K562 (cell line): ENCODE data around the gene MX1. TPM values are rescaled to one million over a fixed set of nuclear protein-coding genes. Genes with fewer than 3 reads are reported as not detected.

Experiments
- ATAC-seq: fragments of 200-7000 bp; cut with Tn5 transposase; 3 replicates; pipeline ENCODE4 v1.9.1; 2020; ENCODE audit warnings: moderate library complexity
- BruUV-seq: library from RNA; stranded (reverse); fragments of 400-500 nt; replicated peaks from 2 replicates; lab custom pipeline; 2021; lab: Mats Ljungman, UMichigan
- CTCF ChIA-PET: fragments of 300-600 bp; formaldehyde crosslinking; extraction: SDS; loops from one replicate; lab custom pipeline; 2021; ENCODE audit warnings: low intra/inter-chr PET ratio; lab: Yijun Ruan, JAX
- POLR2A ChIA-PET: fragments of 300-600, 350-650 bp; sonication (Branson Sonifier 250); formaldehyde crosslinking; extraction: SDS; loops from one replicate; lab custom pipeline; 2021; ENCODE audit warnings: antibody characterized with exemption, inconsistent platforms; lab: Yijun Ruan, JAX
- DNase-seq, 4 experiments: peaks; one replicate each; pipeline versions ENCODE4 v3.0.0 to v3.0.0-alpha.2; 2011 to 2018; ENCODE audit warnings: low spot score in 3 of 4, mixed read lengths in 3 of 4; ENCODE audit errors: extremely low read depth in 1 of 4
- FAIRE-seq: peaks from 2 replicates; lab custom pipeline; 2011; peaks lifted over from hg19 to GRCh38; lab: Jason Lieb, UNC
- H2AFZ ChIP-seq: 2 replicates; pipeline ENCODE4 v1.6.0; 2011; ENCODE audit warnings: low read depth, low read length, control low read depth, inconsistent platforms
- H3K27ac ChIP-seq: fragments of 200-600 bp; 3 replicates; pipeline ENCODE4 v1.8.0; 2011; ENCODE audit warnings: low read depth, mild to moderate bottlenecking, control low read depth, inconsistent platforms, low read length, moderate library complexity, mixed read lengths; ENCODE audit errors: extremely low read depth
- H3K27me3 ChIP-seq, 2 experiments: fragments of 300-600 bp in 1 of 2; 2 replicates in 1 of 2; 3 replicates in 1 of 2; pipeline versions ENCODE4 v1.6.0 to v1.8.0; 2011; ENCODE audit warnings: inconsistent platforms in 2 of 2, low read length in 2 of 2, mild to moderate bottlenecking in 1 of 2, mixed read lengths in 1 of 2, moderate library complexity in 1 of 2; ENCODE audit not compliant: control insufficient read depth in 2 of 2, insufficient read depth in 2 of 2
- H3K36me3 ChIP-seq: fragments of 300-600 bp; 3 replicates; pipeline ENCODE4 v1.8.0; 2011; ENCODE audit warnings: mild to moderate bottlenecking, low read length, inconsistent platforms; ENCODE audit not compliant: control insufficient read depth, insufficient read depth
- H3K4me1 ChIP-seq, 2 experiments: fragments of 200-600 bp in 1 of 2; replicated peaks in 1 of 2; 2 replicates in 1 of 2; 3 replicates in 1 of 2; pipeline versions ENCODE4 v1.5.1 to v1.8.0; 2011; ENCODE audit warnings: inconsistent platforms in 2 of 2, low read length in 2 of 2, mild to moderate bottlenecking in 1 of 2, mixed read lengths in 1 of 2, moderate library complexity in 1 of 2; ENCODE audit not compliant: control insufficient read depth in 2 of 2, insufficient read depth in 2 of 2
- H3K4me2 ChIP-seq: 2 replicates; pipeline ENCODE4 v1.6.1; 2011; ENCODE audit warnings: low read length, control low read depth, inconsistent platforms, mixed read lengths; ENCODE audit not compliant: insufficient read depth
- H3K4me3 ChIP-seq: fragments of 200-600 bp; sonication (generic), shearing (Covaris generic); 2 replicates; pipeline ENCODE4 v1.5.1; 2016; ENCODE audit warnings: control low read depth, inconsistent platforms
- H3K79me2 ChIP-seq: fragments of 200-600 bp; 3 replicates; pipeline ENCODE4 v1.8.0; 2011; ENCODE audit warnings: low read length, inconsistent platforms; ENCODE audit not compliant: control insufficient read depth, insufficient read depth
- H3K9ac ChIP-seq, 2 experiments: 2 replicates each; pipeline versions ENCODE4 v1.6.0 to v1.6.1; 2011; ENCODE audit warnings: low read depth in 2 of 2, low read length in 2 of 2, control low read depth in 1 of 2, inconsistent platforms in 1 of 2, mild to moderate bottlenecking in 1 of 2, mixed read lengths in 1 of 2; ENCODE audit not compliant: insufficient read depth in 1 of 2
- H3K9me1 ChIP-seq: one replicate; pipeline ENCODE4 v1.6.0; 2011; ENCODE audit warnings: inconsistent platforms, mild to moderate bottlenecking, low read length, moderate library complexity; ENCODE audit not compliant: control insufficient read depth, insufficient read depth
- H3K9me3 ChIP-seq: replicated peaks from 2 replicates; pipeline ENCODE4 v1.5.1; 2011; ENCODE audit warnings: low read depth, low read length, inconsistent platforms; ENCODE audit not compliant: control insufficient read depth, insufficient read depth
- H4K20me1 ChIP-seq: replicated peaks from 2 replicates; pipeline ENCODE4 v1.6.1; 2011; ENCODE audit warnings: low read length, inconsistent platforms, mixed read lengths; ENCODE audit not compliant: control insufficient read depth, insufficient read depth
- CCAR2 ChIP-seq: fragments of 200-400 bp; formaldehyde crosslinking; IDR thresholded peaks from 2 replicates; pipeline ENCODE4 v1.6.1; 2017; ENCODE audit warnings: mild to moderate bottlenecking, low read depth, low read length
- CEBPZ ChIP-seq: fragments of 150-350 bp; IDR thresholded peaks from 2 replicates; pipeline ENCODE4 v1.6.1; 2014; ENCODE audit warnings: low read depth, mild to moderate bottlenecking, low read length, borderline replicate concordance
- CTBP1 ChIP-seq: fragments of 450-650 bp; IDR thresholded peaks from 2 replicates; pipeline ENCODE4 v1.6.1; 2016; ENCODE audit warnings: borderline replicate concordance
- ETV5 ChIP-seq: sonication (generic); formaldehyde crosslinking; IDR thresholded peaks from 2 replicates; pipeline ENCODE4 v1.4.0; 2020; ENCODE audit warnings: low read depth, mild to moderate bottlenecking, missing genetic modification reagents
- FOXO4 ChIP-seq: fragments of 450-650 bp; formaldehyde crosslinking; IDR thresholded peaks from 2 replicates; pipeline ENCODE4 v1.4.0; 2020; ENCODE audit warnings: mild to moderate bottlenecking, moderate library complexity
- NFXL1 ChIP-seq: fragments of 450-650 bp; formaldehyde crosslinking; IDR thresholded peaks from 2 replicates; pipeline ENCODE4 v1.4.0; 2021; ENCODE audit warnings: mild to moderate bottlenecking
- NR4A1 ChIP-seq, 2 experiments: fragments of 250-450 bp in 1 of 2; fragments of 450-650 bp in 1 of 2; sonication (Bioruptor Pico) in 1 of 2; IDR thresholded peaks; 2 replicates each; pipeline versions ENCODE4 v1.4.0 to v1.6.1; 2016 to 2020; ENCODE audit warnings: mild to moderate bottlenecking in 2 of 2, missing compliant biosample characterization in 1 of 2, missing genetic modification characterization in 1 of 2, moderate library complexity in 1 of 2
- SMARCC2 ChIP-seq: fragments of 450-650 bp; IDR thresholded peaks from 2 replicates; pipeline ENCODE4 v1.6.1; 2017; ENCODE audit warnings: antibody characterized with exemption, moderate library complexity, mild to moderate bottlenecking, low read depth
- TBP ChIP-seq: optimal IDR thresholded peaks from 2 replicates; pipeline ENCODE3; 2011; ENCODE audit warnings: low read depth, low read length, improper control_type of control experiment
- ZBED1 ChIP-seq: IDR thresholded peaks from 2 replicates; pipeline ENCODE4 v1.6.1; 2014
- ZNF384 ChIP-seq: IDR thresholded peaks from 2 replicates; pipeline ENCODE4 v1.6.1; 2012; ENCODE audit warnings: low read depth, low read length, improper control_type of control experiment
- WGBS: fragments of 100-300 bp; shearing (Covaris generic); methylation state at CpG from one replicate; pipeline ENCODE4 v1.1.6; 2016; ENCODE audit warnings: low coverage, mixed read lengths; ENCODE audit not compliant: insufficient coverage; ENCODE audit errors: missing lambda C conversion rate; 5-methylcytosine and 5-hydroxymethylcytosine counted together
- in situ Hi-C: fragments of 300-500 bp; cut with MboI; formaldehyde crosslinking; loops from 4 replicates; pipeline ENCODE4 v1.15.0; 2018; ENCODE audit warnings: inconsistent platforms, mixed read lengths
- intact Hi-C: fragments of 100-400 bp; cut with micrococcal nuclease; formaldehyde crosslinking; loops from 2 replicates; pipeline ENCODE4 v1.14.2; 2022
- polyA plus RNA-seq, 8 experiments: library from polyadenylated mRNA; depleted of rRNA in 4 of 8; stranded (reverse) in 5 of 8; unstranded in 3 of 8; fragments of >200 nt; fragmentation: Nextera tagmentation in 2 of 8; fragmentation: Illumina TruSeq in 1 of 8; extraction: Ambion mirVana in 2 of 8; extraction: Trizol in 1 of 8; gene quantifications; 2 replicates each; pipeline versions ENCODE4 v1.2.1 to v1.2.3, GENCODE V29; 2011 to 2014; ENCODE audit warnings: inconsistent platforms in 1 of 8, missing spikeins in 1 of 8
- total RNA-seq, 7 experiments: library from RNA; depleted of rRNA in 6 of 7; stranded (reverse); fragments of >200 nt in 6 of 7; fragmentation: Illumina TruSeq in 2 of 7; extraction: Trizol in 2 of 7; gene quantifications; 2 replicates each; pipeline versions ENCODE4 v1.2.1 to v1.2.3, GENCODE V29; 2011 to 2021; ENCODE audit warnings: low replicate concordance in 1 of 7
- TF ChIP-seq, protein P1 (sequence below): fragments of 250-450 bp; sonication (Bioruptor Pico); IDR thresholded peaks from 2 replicates; pipeline ENCODE4 v1.8.0; 2022; ENCODE audit warnings: moderate library complexity, mild to moderate bottlenecking, inconsistent platforms
- TF ChIP-seq, protein P2 (sequence below): fragments of 250-450 bp; sonication (Bioruptor Pico); IDR thresholded peaks from 2 replicates; pipeline ENCODE4 v1.5.0; 2021; ENCODE audit warnings: mild to moderate bottlenecking, borderline replicate concordance

MX1 gene
- total and polyA plus RNA-seq, 9 of the 15 experiments (the other 6 are each of a cell fraction or from before 2014, with no cell fraction given): 0.07 to 0.51 (median 0.21) TPM; not detected in 5

- POLR2A ChIA-PET: interaction anchor here (0.8 kb wide), 1 partner anchor 11 kb away, joined by 4 read pairs; no protein-coding TSS in a partner anchor
- Histone ChIP-seq H3K9ac (no peak overlapping the region), H2AFZ (no peak overlapping the region), H3K9me3 (no peaks in the 10 kb centered on the region), H3K36me3 (no peaks in the 10 kb centered on the region), H3K4me3 (no peak overlapping the region), H3K9me1 (no peaks in the 10 kb centered on the region), H3K27me3 (no peaks in the 10 kb centered on the region; a peak in 1 of 5 replicates), H3K4me1 (no peaks in the 10 kb centered on the region), H4K20me1 (no peaks in the 10 kb centered on the region), H3K79me2 (no peaks in the 10 kb centered on the region), H3K27ac (no peak overlapping the region), H3K4me2 (no peak overlapping the region)
- intact Hi-C loops: loop anchor here (10.0 kb wide), 1 partner anchor 327 kb away; no protein-coding TSS in a partner anchor
- FAIRE-seq (no peak), DNase-seq (no peak), ATAC-seq (no peak)
- CTCF ChIA-PET: no interaction called here
- 2% methylated on average over 16 of the region's 16 CpGs for WGBS
- no TSS peak for BruUV-seq
- in situ Hi-C loops: no loop called here
- TF ChIP-seq NFXL1 (no peak), SMARCC2 (no peak), FOXO4 (CRISPR knock-in tag) (no peak), ETV5 (CRISPR knock-in tag) (no peak), TBP (no peak), CCAR2 (no peak), CEBPZ (no peak), NR4A1 (CRISPR knock-in tag; IDR thresholded peaks at IDR 0.05) (no peak), NR4A1 (tag; IDR thresholded peaks at IDR 0.05) (no peak), ZBED1 (no peak), ZNF384 (no peak), CTBP1 (no peak)
- TF ChIP-seq, protein P1, sequence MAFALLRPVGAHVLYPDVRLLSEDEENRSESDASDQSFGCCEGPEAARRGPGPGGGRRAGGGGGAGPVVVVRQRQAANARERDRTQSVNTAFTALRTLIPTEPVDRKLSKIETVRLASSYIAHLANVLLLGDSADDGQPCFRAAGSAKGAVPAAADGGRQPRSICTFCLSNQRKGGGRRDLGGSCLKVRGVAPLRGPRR (CRISPR knock-in tag): no peak
- TF ChIP-seq, protein P2, sequence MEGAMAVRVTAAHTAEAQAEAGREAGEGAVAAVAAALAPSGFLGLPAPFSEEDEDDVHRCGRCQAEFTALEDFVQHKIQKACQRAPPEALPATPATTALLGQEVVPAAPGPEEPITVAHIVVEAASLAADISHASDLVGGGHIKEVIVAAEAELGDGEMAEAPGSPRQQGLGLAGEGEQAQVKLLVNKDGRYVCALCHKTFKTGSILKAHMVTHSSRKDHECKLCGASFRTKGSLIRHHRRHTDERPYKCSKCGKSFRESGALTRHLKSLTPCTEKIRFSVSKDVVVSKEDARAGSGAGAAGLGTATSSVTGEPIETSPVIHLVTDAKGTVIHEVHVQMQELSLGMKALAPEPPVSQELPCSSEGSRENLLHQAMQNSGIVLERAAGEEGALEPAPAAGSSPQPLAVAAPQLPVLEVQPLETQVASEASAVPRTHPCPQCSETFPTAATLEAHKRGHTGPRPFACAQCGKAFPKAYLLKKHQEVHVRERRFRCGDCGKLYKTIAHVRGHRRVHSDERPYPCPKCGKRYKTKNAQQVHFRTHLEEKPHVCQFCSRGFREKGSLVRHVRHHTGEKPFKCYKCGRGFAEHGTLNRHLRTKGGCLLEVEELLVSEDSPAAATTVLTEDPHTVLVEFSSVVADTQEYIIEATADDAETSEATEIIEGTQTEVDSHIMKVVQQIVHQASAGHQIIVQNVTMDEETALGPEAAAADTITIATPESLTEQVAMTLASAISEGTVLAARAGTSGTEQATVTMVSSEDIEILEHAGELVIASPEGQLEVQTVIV (CRISPR knock-in tag): no peak
Observed at GRCh38 chr21:41451753-41452676, 26.0 kb downstream of the MX1 start.
